Stimulated activated CD8-positive, alpha-beta memory T cell treated with anti-CD3 and anti-CD28 coated beads, Interleukin-15, amount 100 ng/mL, for 4 hours (primary cell): ENCODE data around the gene RTBDN.

Experiments
- DNase-seq, 2 donors: peaks; one replicate each; pipeline ENCODE4 v3.0.0-alpha.2; 2020; ENCODE audit warnings: low read depth in 2 of 2

The RTBDN gene

GRCh38 chr19:12793290-12794195 lies 40.8 kb downstream of the RTBDN start:
- DNase-seq, result peak; percentile 90 to 94

GRCh38 chr19:12792853-12793289 lies 41.5 kb downstream of the RTBDN start:
- no peak for DNase-seq

- DNase-seq, result peak; percentile 71 to 74
Measured at GRCh38 chr19:12792051-12792852, 42.1 kb downstream of the RTBDN start.

- DNase-seq, result peak; percentile 92 to 95
Measured at GRCh38 chr19:12791345-12792050, 42.9 kb downstream of the RTBDN start, which contains the start of gene JUNB. JUNB (plus strand) TSS chr19:12791486; CDS start chr19:12791772, 286 bp downstream.

DNA sequence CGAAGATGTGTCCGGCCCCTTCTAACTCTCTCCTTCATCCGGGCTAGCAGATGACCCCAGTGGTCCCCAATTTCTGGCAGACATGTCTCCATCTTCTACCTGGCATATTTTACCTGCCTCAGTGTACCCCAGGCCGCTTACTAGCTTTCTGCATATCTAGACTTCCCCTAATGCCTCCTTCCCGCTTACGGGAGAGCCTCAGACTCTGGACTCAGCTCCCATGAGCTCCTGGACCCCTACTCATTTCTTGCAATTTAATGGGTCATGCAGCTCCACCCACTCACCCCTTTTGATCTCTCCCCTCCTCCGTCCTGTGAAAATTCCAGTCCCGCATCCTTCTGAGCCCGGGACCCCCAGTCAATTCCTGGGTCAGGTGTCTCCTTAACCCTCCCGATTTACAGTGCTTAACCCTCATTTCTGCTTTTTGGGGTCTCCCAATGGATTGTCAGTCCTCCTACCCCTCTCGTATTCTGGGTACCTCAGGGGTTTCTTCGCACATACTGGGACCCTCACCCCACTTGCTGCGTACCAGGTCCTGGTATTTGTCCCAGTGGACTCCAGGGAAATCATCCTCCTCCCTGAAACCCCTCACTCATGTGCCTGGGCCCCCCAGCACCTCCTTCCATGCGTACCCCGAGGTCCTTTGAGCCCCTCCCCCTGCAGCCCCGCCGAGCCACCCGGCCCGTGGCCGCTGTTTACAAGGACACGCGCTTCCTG lies 43.6 kb downstream of the RTBDN start:
- no peak for DNase-seq

DNA sequence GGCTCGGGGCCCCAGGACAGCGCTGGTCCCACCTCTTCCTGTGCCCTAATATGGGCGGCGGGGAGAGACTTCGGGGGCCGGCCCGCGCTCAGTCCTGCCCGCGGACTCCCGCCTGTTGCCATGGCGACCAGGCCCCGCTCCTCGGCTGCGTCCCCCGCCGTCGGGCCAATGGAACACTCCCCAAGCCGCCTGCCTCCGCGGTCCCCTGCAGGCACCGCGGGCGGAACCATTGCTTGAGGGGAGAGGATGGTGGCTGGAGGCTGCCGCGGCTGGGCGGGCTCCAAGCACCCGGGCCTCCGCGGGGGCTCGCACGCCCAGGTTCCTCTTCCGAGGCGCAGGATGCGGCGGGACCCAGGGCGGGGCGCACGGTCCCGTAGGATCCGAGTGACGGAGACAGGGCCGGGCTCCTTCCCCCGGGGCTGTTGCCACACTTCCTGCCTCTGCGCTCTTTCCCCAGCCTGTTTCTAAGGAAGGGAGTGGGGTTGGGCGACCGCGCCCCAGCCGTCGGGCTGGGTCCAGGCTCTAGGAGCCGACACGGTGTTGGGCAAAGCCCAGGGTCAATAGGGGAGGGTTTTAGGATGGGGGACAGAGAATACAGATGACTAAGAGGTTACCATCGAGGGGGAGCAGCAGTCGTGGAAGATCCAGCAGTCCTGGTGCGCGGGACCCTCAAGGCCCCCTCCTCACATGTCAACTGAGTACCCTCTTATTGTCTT lies 44.3 kb downstream of the RTBDN start:
- peak; percentile 75 to 85 for DNase-seq

DNA sequence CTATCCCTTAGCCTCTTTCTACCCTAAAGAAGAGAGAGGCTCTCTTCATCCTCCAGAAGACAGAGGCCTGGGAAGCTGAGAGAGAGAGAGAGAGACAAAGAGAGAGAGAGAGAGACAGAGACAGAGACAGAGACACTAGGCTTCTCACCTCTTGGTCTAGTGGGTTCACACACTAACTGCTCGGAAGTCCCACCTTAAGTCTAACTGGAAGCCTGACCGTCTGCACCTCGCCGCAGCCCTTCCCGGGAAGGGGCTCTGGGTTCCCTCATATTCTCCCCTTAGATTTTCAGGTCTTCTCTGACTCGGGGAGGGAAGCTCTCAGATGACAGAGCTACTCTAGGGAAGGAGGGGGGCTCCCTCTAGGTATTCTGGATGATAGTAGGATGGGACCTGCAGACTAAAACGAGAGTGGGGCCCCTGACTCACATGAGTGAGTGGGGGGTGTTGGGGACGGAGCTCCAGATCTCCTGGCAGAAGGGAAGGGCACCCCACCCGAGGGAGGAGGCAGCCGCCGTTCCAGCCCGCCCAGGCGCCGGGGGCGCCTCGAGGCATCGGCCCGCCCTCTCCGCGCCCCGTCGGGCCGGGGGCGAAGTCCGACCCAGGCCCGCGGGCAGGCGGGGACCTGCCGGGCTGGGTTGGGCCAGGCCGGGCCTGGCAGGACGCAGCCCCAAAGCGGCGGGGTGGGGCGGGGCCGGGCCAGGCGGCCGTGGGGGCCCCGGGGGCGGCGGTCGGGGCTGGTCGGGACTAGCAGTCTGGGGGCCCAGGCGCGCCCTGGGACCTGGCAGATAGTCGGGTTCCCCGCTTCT lies 45.1 kb downstream of the RTBDN start:
- DNase-seq, result no peak

- no peak for DNase-seq
Measured at GRCh38 chr19:12788682-12789097, 45.7 kb downstream of the RTBDN start.

- DNase-seq, result no peak
Measured at GRCh38 chr19:12788042-12788681, 46.2 kb downstream of the RTBDN start.

- no peak for DNase-seq
Measured at GRCh38 chr19:12787458-12787857, 46.9 kb downstream of the RTBDN start.

GRCh38 chr19:12786952-12787351 lies 47.4 kb downstream of the RTBDN start:
- no peak for DNase-seq

DNA sequence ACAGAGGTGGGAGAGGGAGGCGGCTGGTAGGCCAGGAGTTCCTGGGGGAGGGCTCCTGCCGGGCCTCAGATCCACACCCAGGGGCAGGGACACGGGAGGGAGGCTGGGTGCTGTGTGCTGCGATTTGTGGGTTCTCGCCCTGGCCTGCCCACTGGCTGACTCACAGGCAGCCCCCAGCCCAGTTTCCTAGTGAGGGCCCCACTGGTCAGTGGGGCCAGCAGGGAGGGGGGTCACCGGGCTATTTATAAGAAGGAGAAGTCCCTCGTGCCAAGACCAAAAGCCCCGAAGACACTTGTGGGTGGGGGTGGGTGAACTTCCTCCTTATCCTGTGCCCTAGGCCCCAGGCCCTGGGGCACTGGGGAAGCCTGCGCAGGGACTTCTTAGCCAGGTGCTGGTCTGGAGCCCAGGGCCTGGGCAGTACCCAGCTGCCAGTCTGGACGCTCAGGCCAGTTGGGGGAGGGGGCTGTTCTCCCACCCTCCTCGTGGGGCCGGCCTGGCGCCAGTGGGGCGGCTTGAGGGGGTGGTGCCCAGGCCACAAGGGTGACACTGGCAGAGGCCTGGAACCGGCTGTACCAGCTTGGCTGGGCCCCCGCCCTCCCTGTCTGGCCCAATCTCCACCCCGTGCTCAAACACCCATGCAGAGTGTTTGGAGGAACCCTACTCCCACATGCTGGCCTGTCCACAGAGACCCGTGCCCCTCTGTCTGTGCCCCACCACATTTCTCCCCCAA lies 48.1 kb downstream of the RTBDN start:
- no peak for DNase-seq

DNA sequence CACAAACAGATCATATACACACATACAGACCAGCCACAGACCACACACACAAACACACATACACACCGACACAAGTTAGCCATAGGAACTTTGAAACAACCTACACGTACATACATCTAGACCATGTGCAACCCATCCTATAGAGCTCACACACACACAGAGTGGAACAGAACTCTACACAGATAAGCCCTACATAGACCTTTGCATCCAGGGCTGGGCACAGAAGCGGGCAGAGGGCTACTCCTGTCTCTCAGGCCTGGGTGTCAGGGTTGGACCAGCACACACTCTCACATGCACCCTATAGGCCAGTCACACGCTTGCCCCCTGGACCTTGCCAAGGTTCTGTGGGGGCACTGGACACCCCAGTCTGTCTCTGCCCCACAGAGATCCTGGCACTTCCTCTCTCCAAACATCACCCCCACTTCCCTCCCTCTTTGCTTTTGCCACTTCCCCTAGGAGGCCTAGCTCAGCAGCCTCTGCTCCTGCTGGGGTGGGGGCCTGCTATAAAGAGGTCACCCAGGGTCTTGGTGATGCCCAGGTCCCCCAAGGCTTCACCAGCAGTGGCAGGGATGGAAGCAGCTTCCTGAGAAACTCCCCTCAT lies 48.8 kb downstream of the RTBDN start:
- DNase-seq, result no peak

DNA sequence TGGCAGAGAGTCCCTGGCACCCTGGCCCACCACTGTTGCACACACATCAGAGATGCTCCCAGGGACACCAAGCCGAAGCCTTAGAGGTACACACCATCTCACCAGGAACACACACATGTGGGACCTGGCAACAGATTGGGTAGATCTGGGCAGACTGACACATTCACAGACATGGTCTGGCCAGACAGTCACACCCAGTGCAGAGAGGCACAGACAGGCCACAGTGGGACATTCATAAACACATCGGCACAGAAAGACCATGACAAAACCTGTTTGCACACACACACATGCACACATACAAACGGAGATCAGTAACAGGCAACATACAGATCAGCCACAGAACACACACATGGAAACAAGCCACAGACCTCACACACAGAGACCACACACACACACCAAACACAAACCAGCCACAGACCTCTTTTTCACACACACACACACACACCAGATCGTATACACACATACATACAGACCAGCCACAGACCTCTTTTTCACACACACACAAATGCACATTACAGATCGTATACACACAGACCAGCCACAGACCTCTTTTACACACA lies 49.4 kb downstream of the RTBDN start:
- no peak for DNase-seq

DNA sequence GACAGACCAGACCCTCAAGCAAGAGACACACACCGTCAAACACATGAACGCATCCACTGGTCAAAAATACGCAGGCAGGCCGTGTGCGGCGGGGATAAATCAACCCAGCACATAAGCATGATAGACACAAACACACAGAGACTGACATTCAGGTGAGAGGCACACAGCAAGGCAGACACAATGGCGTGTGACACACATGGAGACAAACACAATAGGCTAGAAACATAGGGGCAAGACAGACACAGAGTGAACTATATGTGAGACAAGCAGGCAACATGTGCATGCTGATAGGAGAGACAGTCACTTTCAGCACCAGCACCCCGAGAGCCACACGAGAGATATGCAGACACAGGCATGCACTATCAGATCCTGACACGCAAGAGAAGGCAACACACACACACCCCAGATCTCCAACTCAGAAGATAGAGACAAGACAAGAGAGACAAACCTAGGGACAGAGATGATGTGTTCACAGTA lies 49.9 kb downstream of the RTBDN start:
- DNase-seq, result no peak

GRCh38 chr19:12783849-12784393 lies 50.5 kb downstream of the RTBDN start:
- DNase-seq, result no peak

DNA sequence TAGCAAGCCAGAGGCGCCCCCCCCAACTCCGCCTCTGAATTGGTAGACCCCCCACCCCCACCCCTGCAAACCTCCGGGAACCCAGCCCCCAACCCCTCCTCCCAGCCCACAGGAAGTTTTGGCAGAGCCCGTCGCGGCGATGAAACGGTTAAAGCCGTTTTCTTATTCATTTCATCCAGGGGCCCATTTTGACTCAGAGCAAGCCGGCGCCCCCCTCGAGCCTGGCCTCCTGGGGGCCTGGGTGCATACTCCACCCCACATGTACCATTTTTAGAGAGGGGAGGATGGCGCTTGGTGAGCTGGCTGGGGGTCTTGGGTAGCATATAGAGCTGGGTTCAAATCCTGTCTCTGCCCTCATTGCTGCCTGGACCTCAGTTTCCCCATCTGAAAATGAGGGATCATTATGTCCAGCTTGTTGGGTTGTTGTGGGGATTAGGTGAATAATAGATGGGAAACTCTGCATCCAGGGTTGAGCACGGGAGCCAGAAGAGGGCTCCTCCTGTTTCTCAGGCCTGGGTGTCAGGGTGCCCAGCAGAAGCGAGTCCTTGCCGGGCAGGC lies 51.0 kb downstream of the RTBDN start:
- no peak for DNase-seq
